Measurements from ENCODE around the gene KLHL34.

KLHL34 gene, protein sequence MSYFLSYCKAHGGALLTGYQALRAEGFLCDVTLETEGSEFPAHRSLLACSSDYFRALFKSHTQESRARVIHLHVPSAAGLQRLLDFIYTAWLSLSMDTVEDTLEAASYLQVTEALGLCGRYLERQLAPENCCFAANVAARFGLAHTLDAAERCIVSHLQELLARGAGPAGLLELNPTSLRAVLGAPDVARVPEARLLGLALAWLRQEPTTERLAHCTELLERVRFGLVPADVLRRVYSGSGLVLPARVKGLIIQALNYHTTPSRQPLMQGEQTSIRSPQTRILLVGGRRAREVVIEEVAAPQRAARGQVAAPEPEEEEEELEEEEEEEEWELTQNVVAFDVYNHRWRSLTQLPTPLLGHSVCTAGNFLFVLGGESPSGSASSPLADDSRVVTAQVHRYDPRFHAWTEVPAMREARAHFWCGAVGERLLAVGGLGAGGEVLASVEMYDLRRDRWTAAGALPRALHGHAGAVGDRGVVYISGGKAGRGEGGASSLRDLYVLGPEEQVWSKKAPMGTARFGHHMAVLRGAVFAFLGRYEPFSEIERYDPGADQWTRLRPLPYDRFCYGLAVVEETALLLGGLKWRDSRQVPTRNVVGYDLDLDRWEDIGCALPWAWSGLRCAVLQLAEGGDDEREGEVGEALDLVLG

GRCh38 chrX:21658152-21658737 lies at the start of gene KLHL34:
Gene KLHL34, minus strand, starts transcription at chrX:21658330. Its CDS starts 542 bp downstream, at chrX:21657788.
- DNase-seq = no peak

- DNase-seq = no peak
Measured at GRCh38 chrX:21705225-21705624, 47.1 kb upstream of the KLHL34 start.

GRCh38 chrX:21702725-21703124 lies 44.6 kb upstream of the KLHL34 start:
- no peak for DNase-seq

GRCh38 chrX:21700967-21701366 lies 42.8 kb upstream of the KLHL34 start:
- no peak for DNase-seq

- DNase-seq = no peak
Measured at GRCh38 chrX:21700275-21700674, 42.1 kb upstream of the KLHL34 start.

GRCh38 chrX:21699136-21699535 lies 41.0 kb upstream of the KLHL34 start:
- DNase-seq = no peak

DNA sequence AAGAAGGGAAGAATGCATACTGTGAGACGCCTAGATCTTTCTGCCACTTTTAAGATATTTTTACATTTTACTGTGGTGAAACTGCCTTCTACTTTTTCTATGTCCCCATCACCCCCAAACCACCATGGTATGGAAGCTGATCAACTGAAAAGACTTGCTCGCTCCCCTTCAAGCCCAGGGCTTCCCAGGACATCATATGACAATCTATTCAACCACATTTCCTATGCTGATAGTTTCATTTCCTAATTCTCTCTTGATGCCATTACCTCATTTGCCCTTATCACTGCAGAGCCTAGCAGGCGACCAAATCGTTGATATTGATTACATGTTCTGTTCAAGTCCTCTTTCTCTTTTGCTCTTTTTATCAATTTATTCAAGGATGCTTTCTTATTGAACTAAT lies 40.1 kb upstream of the KLHL34 start:
- no peak for DNase-seq

DNA sequence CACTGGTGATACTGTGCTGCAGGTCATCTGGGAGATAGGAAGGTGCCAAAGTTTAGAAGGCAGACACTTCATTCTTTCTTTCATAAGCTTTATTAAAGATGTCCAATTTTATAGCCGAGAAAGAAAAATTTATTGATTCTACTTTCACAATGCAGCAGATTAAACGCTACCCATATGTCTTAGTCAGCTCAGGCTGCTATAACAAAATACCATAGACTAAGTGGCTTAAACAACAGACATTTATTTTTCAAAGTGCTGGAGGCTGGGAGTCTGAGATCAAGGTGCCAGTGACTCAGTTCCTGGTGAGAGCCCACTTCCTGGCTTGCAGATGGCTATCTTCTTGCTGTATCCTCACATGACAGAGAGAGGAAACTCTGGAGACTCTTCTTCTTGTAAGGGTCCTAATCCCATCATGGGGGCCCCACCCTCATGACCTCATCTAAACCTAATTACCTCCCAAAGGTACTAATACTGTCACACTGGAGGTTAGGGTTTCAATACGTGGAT lies 33.4 kb upstream of the KLHL34 start:
- no peak for DNase-seq

GRCh38 chrX:21683941-21684340 lies 25.8 kb upstream of the KLHL34 start:
- DNase-seq = no peak

DNA sequence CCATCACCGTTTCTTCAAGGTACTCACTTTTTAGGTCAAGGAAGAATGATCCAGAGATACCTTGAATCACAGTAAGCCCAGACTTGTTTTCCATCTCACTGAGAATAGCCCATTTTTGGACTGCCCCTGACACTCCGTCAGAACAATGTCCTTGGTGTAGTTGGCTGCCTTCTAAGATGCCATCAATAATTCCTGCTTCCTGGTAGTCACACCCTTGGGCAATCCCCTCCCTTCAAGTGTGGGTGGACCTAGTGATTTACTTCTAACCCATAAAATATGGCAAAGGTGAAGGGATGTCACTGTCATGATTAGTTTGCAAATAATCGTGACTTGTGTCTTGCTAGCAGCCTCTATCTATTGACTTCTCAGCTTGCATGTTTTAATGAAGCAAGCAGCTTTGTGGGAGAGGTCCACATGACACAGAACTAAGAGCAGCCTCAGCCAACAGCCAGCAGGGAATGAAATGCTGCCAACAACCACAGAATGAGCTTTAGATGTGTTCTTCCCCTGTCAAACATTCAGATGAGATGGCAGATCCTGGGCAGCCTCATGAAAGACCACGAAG lies 20.0 kb upstream of the KLHL34 start:
- no peak for DNase-seq

DNA sequence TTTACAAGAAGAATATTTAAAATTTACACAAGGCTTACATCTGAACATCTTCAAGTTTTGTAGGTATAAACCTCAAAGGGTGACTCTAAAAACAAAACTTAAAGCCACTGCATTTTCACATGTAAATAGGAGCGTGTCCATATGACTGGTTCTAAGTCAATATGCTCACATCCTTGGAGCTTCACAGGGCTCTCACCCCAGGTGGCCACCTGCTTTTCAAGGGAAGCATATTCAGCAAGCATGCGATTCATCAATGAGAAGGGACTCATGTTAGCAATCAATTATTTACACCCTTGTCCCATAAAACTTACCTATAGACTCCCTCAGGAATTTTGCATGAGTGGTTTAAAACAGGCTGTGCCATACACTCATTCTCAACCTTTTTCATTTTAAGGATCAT lies 17.8 kb upstream of the KLHL34 start:
- no peak for DNase-seq

DNA sequence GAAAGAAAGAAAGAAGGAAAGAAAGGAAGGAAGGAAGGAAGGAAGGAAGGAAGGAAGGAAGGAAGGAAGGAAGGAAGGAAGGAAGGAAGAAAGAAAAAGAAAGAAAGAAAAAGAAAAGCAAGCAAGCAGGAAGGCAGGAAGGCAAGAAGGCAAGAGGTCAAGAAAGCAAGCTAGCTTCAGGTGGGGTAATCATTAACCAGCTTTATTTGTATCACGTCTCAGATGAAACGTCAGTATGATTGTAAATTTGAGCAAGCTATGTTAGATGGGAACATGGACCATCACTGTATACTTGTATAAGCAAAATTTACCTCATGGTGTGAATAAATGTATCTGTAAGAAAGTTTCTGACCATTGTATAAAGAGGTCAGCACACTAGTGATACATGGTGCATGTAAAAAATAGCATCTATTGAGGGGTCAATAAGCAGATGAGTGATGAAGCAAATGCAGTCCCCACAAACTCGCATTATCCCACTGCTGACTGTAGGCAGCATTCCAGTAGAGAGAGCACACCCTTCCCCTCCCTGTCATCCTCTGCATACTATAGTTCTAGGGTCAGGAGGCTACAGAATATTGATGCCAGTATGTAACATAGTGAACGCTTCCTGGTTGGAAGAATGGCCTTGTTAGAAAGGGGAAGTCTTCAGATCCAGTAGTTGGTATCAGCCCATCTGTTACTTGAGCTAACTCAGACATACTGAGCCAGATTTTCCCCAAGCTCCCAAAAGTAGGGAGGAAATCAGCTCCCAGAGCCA lies 16.5 kb upstream of the KLHL34 start:
- DNase-seq = no peak

GRCh38 chrX:21666679-21667078 lies 8.5 kb upstream of the KLHL34 start:
- no peak for DNase-seq

DNA sequence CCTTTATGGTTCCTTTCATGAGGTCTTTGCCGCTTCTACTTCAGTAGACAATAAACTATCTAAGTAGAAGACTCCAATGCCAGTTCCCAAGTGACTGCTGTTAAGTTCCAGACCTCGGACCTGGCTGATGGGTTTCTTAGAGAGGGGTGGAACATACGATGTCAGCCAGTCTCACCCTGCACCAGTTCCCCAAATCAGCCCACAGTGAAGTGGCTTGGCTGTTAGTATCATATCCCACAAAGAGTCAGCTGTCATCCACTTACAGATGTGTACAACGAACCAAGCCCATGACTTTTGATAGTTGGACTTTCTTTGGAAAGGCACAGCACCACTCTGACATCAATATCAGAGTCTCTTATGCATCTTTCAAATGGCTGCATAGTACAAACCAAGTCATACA lies 8.1 kb upstream of the KLHL34 start:
- no peak for DNase-seq

DNA sequence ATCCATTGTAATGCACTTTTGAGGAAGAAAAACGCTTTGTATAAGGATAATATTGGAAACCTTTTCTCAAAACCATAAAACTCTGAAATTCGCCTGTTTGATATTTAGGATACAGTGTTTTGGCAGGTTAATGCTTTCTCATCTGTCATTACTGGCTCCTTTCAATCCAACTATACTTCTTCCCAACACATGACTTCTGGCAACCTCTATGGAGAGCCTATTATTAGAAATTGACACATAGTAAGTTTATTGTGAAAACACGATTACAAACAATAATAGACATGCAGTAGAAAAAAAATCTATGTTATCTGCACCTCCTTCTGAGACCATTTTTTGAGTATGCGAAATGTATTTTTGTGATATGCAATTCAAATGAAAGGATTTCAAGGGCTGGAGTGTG lies 4.6 kb upstream of the KLHL34 start:
- DNase-seq = no peak

GRCh38 chrX:21661316-21661715 lies 3.2 kb upstream of the KLHL34 start:
- no peak for DNase-seq

DNA sequence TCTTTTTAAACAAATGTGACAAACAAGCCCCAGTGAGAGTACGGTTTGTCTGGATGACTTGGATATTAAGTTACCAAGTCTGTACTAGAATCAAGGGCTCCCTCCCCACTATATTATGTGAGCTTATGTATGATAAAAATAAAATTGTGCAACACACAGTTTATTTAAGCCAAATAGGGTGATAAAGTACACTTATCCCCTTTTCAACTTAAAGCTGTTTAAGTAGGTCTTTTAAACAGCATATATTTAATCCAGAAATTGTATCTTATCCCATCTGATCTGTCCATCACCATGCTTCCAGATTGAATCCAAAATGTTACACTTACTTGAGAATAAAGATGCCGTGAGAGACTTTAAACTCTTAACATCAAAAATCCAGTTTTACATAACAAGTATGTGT lies 2.0 kb upstream of the KLHL34 start:
- DNase-seq = no peak

GRCh38 chrX:21659320-21659719 lies 1.2 kb upstream of the KLHL34 start:
- DNase-seq = no peak

DNA sequence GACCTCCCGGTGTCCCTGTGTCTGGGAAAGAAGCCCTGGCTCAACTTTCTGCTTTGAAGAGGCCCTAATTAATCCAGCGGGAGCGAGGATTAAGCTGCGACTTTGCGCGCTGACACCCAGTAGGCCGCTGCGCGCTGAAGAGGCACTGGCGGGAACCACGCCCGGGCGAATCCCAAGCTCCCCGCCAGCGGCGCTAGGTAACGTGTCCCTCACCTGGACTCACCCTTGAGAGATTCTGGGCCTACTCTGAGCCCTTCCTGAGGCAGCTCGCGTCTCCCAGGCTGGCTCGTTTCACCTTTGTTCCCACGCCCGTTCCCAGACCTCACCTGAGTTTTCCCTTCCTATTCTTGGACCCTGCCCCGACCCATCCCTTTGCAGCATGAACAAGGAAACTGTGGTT lies 616 bp upstream of the KLHL34 start:
- no peak for DNase-seq

GRCh38 chrX:21657318-21658151 lies 595 bp downstream of the KLHL34 start:
- DNase-seq = no peak

GRCh38 chrX:21656587-21657317 lies 1.4 kb downstream of the KLHL34 start:
- DNase-seq = no peak

All from NCI-H2107 (cell line).